CD8-positive, alpha-beta memory T cell (primary cell): Measurements from ENCODE around the gene ASTN2. TPM values are rescaled to one million over a fixed set of nuclear protein-coding genes. Genes with fewer than 3 reads are reported as not detected.

Source experiments
- CTCF ChIA-PET: fragments of 350-600 bp; sonication (Branson Sonifier 250); formaldehyde crosslinking; loops from one replicate; lab custom pipeline; 2021; ENCODE audit warnings: antibody characterized with exemption; lab: Charles Lee
- POLR2A ChIA-PET: fragments of 350-600 bp; sonication (Branson Sonifier 250); formaldehyde crosslinking; loops from one replicate; lab custom pipeline; 2021; ENCODE audit warnings: antibody characterized with exemption; lab: Charles Lee
- DNase-seq, 5 donors: peaks; one replicate each; pipeline versions ENCODE4 v3.0.0 to v3.0.0-alpha.2; 2020 to 2022; ENCODE audit warnings: mixed read lengths in 1 of 5
- H3K27ac ChIP-seq: one replicate; pipeline ENCODE4 v1.7.0; 2013; ENCODE audit warnings: low read depth, mild to moderate bottlenecking, low read length, moderate library complexity
- H3K27me3 ChIP-seq: 2 replicates; pipeline ENCODE4 v1.7.0; 2013; ENCODE audit warnings: low read length, mild to moderate bottlenecking; ENCODE audit not compliant: insufficient read depth, poor library complexity, severe bottlenecking
- H3K36me3 ChIP-seq: 2 replicates; pipeline ENCODE4 v1.7.0; 2013; ENCODE audit warnings: mild to moderate bottlenecking, low read length, moderate library complexity; ENCODE audit not compliant: insufficient read depth
- H3K4me1 ChIP-seq: 2 replicates; pipeline ENCODE4 v1.7.0; 2013; ENCODE audit warnings: mild to moderate bottlenecking, low read length, moderate library complexity; ENCODE audit not compliant: insufficient read depth
- H3K4me3 ChIP-seq: 2 replicates; pipeline ENCODE4 v1.7.0; 2013; ENCODE audit warnings: mild to moderate bottlenecking, low read length
- H3K9me3 ChIP-seq: 2 replicates; pipeline ENCODE4 v1.7.0; 2013; ENCODE audit warnings: mild to moderate bottlenecking, low read length
- H3K27ac Mint-ChIP-seq, 8 donors: one replicate each; pipeline ENCODE4 v1.8.0; 2020 to 2021; ENCODE audit warnings: mixed read lengths in 8 of 8, mild to moderate bottlenecking in 6 of 8, inconsistent platforms in 3 of 8, moderate library complexity in 3 of 8
- H3K27me3 Mint-ChIP-seq, 2 donors: one replicate each; pipeline ENCODE4 v1.8.0; 2020 to 2021; ENCODE audit warnings: mixed read lengths in 2 of 2, mild to moderate bottlenecking in 1 of 2, moderate library complexity in 1 of 2
- H3K36me3 Mint-ChIP-seq, 3 donors: one replicate each; pipeline ENCODE4 v1.8.0; 2020 to 2021; ENCODE audit warnings: mixed read lengths in 3 of 3, inconsistent platforms in 1 of 3, mild to moderate bottlenecking in 1 of 3
- H3K4me1 Mint-ChIP-seq, 3 donors: one replicate each; pipeline ENCODE4 v1.8.0; 2020 to 2021; ENCODE audit warnings: mixed read lengths in 3 of 3, inconsistent platforms in 1 of 3, mild to moderate bottlenecking in 1 of 3
- H3K4me3 Mint-ChIP-seq, 7 donors: one replicate each; pipeline ENCODE4 v1.8.0; 2020 to 2021; ENCODE audit warnings: mixed read lengths in 7 of 7, mild to moderate bottlenecking in 6 of 7, moderate library complexity in 4 of 7, inconsistent platforms in 2 of 7
- H3K9me3 Mint-ChIP-seq, 5 donors: one replicate each; pipeline ENCODE4 v1.8.0; 2020 to 2022; ENCODE audit warnings: mixed read lengths in 5 of 5, mild to moderate bottlenecking in 3 of 5, moderate library complexity in 2 of 5, inconsistent platforms in 1 of 5
- polyA plus RNA-seq: library from polyadenylated mRNA; unstranded; fragments of 300-500 nt; fragmentation: Illumina TruSeq; gene quantifications from one replicate; pipeline ENCODE4 v1.2.3, GENCODE V29; 2021
- total RNA-seq, 2 experiments: library from RNA; stranded (reverse); gene quantifications; one replicate each; pipeline ENCODE4 v1.2.3, GENCODE V29; 2021

The ASTN2 gene
- total and polyA plus RNA-seq, 3 experiments from 2014 or later: 4.1 to 4.8 (median 4.2) TPM

GRCh38 chr9:116437411-116438370 lies 977.2 kb downstream of the ASTN2 start:
- no peak overlapping the region for H3K27ac Mint-ChIP-seq
- no peaks in the 10 kb centered on the region for H3K4me1 Mint-ChIP-seq
- no peak overlapping the region for H3K4me3 Mint-ChIP-seq
- H3K27me3 ChIP-seq: no peaks in the 10 kb centered on the region
- H3K36me3 ChIP-seq: no peaks in the 10 kb centered on the region
- H3K9me3 Mint-ChIP-seq: peaks cover 0 to 6% (median 0%) of the 10 kb centered on the region in 5 donors
- ChIA-PET CTCF (no interaction called here), POLR2A (no interaction called here)
- no peaks in the 10 kb centered on the region for H3K27me3 Mint-ChIP-seq
- no peak overlapping the region for H3K4me3 ChIP-seq
- H3K36me3 Mint-ChIP-seq: peaks cover 35 to 59% (median 47%) of the 10 kb centered on the region in 3 donors
- H3K27ac ChIP-seq: peak overlapping the region; percentile 10
- H3K9me3 ChIP-seq: no peaks in the 10 kb centered on the region
- DNase-seq: no peak
- H3K4me1 ChIP-seq: no peaks in the 10 kb centered on the region

- no peaks in the 10 kb centered on the region for H3K4me1 Mint-ChIP-seq
- no peak for DNase-seq
- Histone ChIP-seq H3K4me1 (no peaks in the 10 kb centered on the region), H3K27me3 (no peaks in the 10 kb centered on the region), H3K9me3 (no peaks in the 10 kb centered on the region), H3K4me3 (no peak overlapping the region), H3K27ac (no peak overlapping the region), H3K36me3 (no peaks in the 10 kb centered on the region)
- H3K27ac Mint-ChIP-seq: no peak overlapping the region
- H3K27me3 Mint-ChIP-seq: no peaks in the 10 kb centered on the region
- CTCF ChIA-PET: no interaction called here
- peaks cover 28 to 49% (median 36%) of the 10 kb centered on the region in 3 donors for H3K36me3 Mint-ChIP-seq
- H3K4me3 Mint-ChIP-seq: no peak overlapping the region
- peaks cover 0 to 6% (median 0%) of the 10 kb centered on the region in 5 donors for H3K9me3 Mint-ChIP-seq
- POLR2A ChIA-PET: no interaction called here
These were observed 978.7 kb downstream of the ASTN2 start for GRCh38 chr9:116436121-116436520.

- Histone ChIP-seq H3K27ac (no peak overlapping the region), H3K4me1 (no peaks in the 10 kb centered on the region)
These were observed 979.2 kb downstream of the ASTN2 start for GRCh38 chr9:116435706-116436105.

GRCh38 chr9:116434314-116434713 lies 980.5 kb downstream of the ASTN2 start:
- no peaks in the 10 kb centered on the region for H3K36me3 ChIP-seq
- POLR2A ChIA-PET: no interaction called here
- H3K27ac ChIP-seq: no peak overlapping the region
- Mint-ChIP-seq H3K9me3 (peaks cover 0 to 6% (median 0%) of the 10 kb centered on the region in 5 donors), H3K27me3 (no peaks in the 10 kb centered on the region), H3K36me3 (peaks cover 20 to 31% (median 22%) of the 10 kb centered on the region in 3 donors), H3K4me3 (no peak overlapping the region), H3K27ac (no peak overlapping the region), H3K4me1 (no peaks in the 10 kb centered on the region)
- CTCF ChIA-PET: no interaction called here
- DNase-seq: no peak
- no peaks in the 10 kb centered on the region for H3K4me1 ChIP-seq
- no peaks in the 10 kb centered on the region for H3K27me3 ChIP-seq
- no peaks in the 10 kb centered on the region for H3K9me3 ChIP-seq
- H3K4me3 ChIP-seq: no peak overlapping the region

More at GRCh38 chr9:116435706-116436105, 979.2 kb downstream of the ASTN2 start:
- POLR2A ChIA-PET: no interaction called here
- CTCF ChIA-PET: no interaction called here
- Mint-ChIP-seq H3K27ac (peak overlapping the region in 1 of 8 donors; percentile 73), H3K36me3 (peaks cover 30 to 45% (median 32%) of the 10 kb centered on the region in 3 donors), H3K4me3 (no peak overlapping the region), H3K4me1 (no peaks in the 10 kb centered on the region), H3K27me3 (no peaks in the 10 kb centered on the region), H3K9me3 (peaks cover 0 to 6% (median 0%) of the 10 kb centered on the region in 5 donors)
- no peak overlapping the region for H3K4me3 ChIP-seq
- no peaks in the 10 kb centered on the region for H3K9me3 ChIP-seq
- no peak for DNase-seq
- H3K36me3 ChIP-seq: no peaks in the 10 kb centered on the region
- H3K27me3 ChIP-seq: no peaks in the 10 kb centered on the region

- no peaks in the 10 kb centered on the region for H3K4me1 ChIP-seq
- no peaks in the 10 kb centered on the region for H3K9me3 ChIP-seq
- H3K4me3 ChIP-seq: no peak overlapping the region
- peaks cover 8 to 15% (median 12%) of the 10 kb centered on the region in 3 donors for H3K36me3 Mint-ChIP-seq
- H3K4me1 Mint-ChIP-seq: no peaks in the 10 kb centered on the region
- H3K4me3 Mint-ChIP-seq: no peak overlapping the region
- ChIA-PET POLR2A (no interaction called here), CTCF (no interaction called here)
- no peak overlapping the region for H3K27ac ChIP-seq
- H3K36me3 ChIP-seq: no peaks in the 10 kb centered on the region
- H3K27me3 ChIP-seq: no peaks in the 10 kb centered on the region
- H3K27me3 Mint-ChIP-seq: no peaks in the 10 kb centered on the region
- no peak overlapping the region for H3K27ac Mint-ChIP-seq
- H3K9me3 Mint-ChIP-seq: peaks cover 0 to 2% (median 0%) of the 10 kb centered on the region in 5 donors
- no peak for DNase-seq
These were observed 982.8 kb downstream of the ASTN2 start for GRCh38 chr9:116432051-116432450.

- no peaks in the 10 kb centered on the region for H3K9me3 ChIP-seq
- Mint-ChIP-seq H3K4me3 (no peak overlapping the region), H3K27me3 (no peaks in the 10 kb centered on the region), H3K9me3 (no peaks in the 10 kb centered on the region), H3K27ac (no peak overlapping the region), H3K36me3 (peaks cover 9 to 21% (median 15%) of the 10 kb centered on the region in 3 donors), H3K4me1 (no peaks in the 10 kb centered on the region)
- H3K36me3 ChIP-seq: no peaks in the 10 kb centered on the region
- H3K27me3 ChIP-seq: no peaks in the 10 kb centered on the region
- no peak for DNase-seq
- ChIA-PET POLR2A (no interaction called here), CTCF (no interaction called here)
- no peak overlapping the region for H3K27ac ChIP-seq
- no peak overlapping the region for H3K4me3 ChIP-seq
- H3K4me1 ChIP-seq: no peaks in the 10 kb centered on the region
These were observed 984.0 kb downstream of the ASTN2 start for GRCh38 chr9:116430849-116431248.

- Histone ChIP-seq H3K9me3 (no peaks in the 10 kb centered on the region), H3K4me3 (no peak overlapping the region), H3K4me1 (no peaks in the 10 kb centered on the region), H3K27ac (no peak overlapping the region), H3K27me3 (no peaks in the 10 kb centered on the region), H3K36me3 (no peaks in the 10 kb centered on the region)
- Mint-ChIP-seq H3K4me3 (no peak overlapping the region), H3K9me3 (no peaks in the 10 kb centered on the region), H3K27ac (no peak overlapping the region), H3K4me1 (no peaks in the 10 kb centered on the region), H3K36me3 (peaks cover 8 to 32% (median 11%) of the 10 kb centered on the region in 3 donors), H3K27me3 (no peaks in the 10 kb centered on the region)
- DNase-seq: no peak
- ChIA-PET CTCF (no interaction called here), POLR2A (no interaction called here)
These were observed 989.6 kb downstream of the ASTN2 start for GRCh38 chr9:116425244-116425643.

GRCh38 chr9:116423149-116423548 lies 991.7 kb downstream of the ASTN2 start:
- ChIA-PET CTCF (no interaction called here), POLR2A (no interaction called here)
- Histone ChIP-seq H3K4me3 (no peak overlapping the region), H3K4me1 (no peaks in the 10 kb centered on the region), H3K27me3 (no peaks in the 10 kb centered on the region), H3K9me3 (no peaks in the 10 kb centered on the region), H3K36me3 (no peaks in the 10 kb centered on the region), H3K27ac (no peak overlapping the region)
- no peak for DNase-seq
- Mint-ChIP-seq H3K27ac (no peak overlapping the region), H3K4me1 (no peaks in the 10 kb centered on the region), H3K9me3 (no peaks in the 10 kb centered on the region), H3K36me3 (peaks cover 13 to 39% (median 13%) of the 10 kb centered on the region in 3 donors), H3K4me3 (no peak overlapping the region), H3K27me3 (no peaks in the 10 kb centered on the region)
